Breast epithelium (tissue), 3 donors: ENCODE results near the gene SH3GL3.

Experiments
- POLR2A ChIP-seq: fragments of 450-650 bp; IDR thresholded peaks from one replicate; pipeline ENCODE4 v1.6.1; 2016; ENCODE audit warnings: antibody characterized with exemption, mild to moderate bottlenecking, moderate library complexity
- TF ChIP-seq, protein P1 (sequence below), 3 donors: fragments of 450-650 bp; IDR thresholded peaks; one replicate each; pipeline ENCODE4 v1.5.1; 2016 to 2017; ENCODE audit warnings: antibody characterized with exemption in 3 of 3, mild to moderate bottlenecking in 3 of 3, moderate library complexity in 3 of 3

DNA sequence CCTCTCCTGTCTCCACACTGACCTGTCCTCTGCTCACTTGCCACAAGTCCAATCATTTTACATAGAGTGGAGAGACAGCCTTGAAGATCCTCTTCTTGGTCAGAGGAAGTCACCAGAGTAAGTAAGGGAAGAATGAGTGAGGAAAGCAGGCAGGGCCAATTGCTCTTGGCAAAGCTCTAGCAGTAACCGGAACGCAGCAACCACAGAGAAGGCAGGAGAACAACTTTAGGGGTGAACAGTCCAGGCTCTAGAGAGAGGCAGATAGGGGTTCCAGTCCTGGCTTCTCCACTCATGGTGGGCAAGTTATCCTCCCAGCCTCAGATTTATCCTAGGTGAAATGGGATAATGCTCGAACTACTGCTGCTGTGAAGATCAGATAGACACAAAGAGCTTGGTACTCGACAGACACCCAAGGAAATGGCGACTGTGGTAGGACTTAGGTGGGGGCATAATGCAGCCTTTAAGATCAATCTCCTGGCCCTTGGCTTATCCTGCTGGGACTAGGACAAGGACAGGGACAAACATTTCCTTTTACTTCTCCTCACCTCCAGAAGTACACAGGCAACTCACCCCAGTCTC is 205.6 kb downstream of the SH3GL3 start:
- TF ChIP-seq, protein P1, sequence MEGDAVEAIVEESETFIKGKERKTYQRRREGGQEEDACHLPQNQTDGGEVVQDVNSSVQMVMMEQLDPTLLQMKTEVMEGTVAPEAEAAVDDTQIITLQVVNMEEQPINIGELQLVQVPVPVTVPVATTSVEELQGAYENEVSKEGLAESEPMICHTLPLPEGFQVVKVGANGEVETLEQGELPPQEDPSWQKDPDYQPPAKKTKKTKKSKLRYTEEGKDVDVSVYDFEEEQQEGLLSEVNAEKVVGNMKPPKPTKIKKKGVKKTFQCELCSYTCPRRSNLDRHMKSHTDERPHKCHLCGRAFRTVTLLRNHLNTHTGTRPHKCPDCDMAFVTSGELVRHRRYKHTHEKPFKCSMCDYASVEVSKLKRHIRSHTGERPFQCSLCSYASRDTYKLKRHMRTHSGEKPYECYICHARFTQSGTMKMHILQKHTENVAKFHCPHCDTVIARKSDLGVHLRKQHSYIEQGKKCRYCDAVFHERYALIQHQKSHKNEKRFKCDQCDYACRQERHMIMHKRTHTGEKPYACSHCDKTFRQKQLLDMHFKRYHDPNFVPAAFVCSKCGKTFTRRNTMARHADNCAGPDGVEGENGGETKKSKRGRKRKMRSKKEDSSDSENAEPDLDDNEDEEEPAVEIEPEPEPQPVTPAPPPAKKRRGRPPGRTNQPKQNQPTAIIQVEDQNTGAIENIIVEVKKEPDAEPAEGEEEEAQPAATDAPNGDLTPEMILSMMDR (IDR thresholded peaks at IDR 0.05) = no peak
- TF ChIP-seq POLR2A = no peak
